ENCODE measurements around the gene NDUFS7.

Gene NDUFS7

GRCh38 chr19:1383312-1384084 lies at the start of gene NDUFS7:
NDUFS7 (plus strand) TSS chr19:1383907; CDS start chr19:1383927, 20 bp downstream.
- peak; percentile 78 for DNase-seq

- DNase-seq: no peak
These were observed 47.5 kb upstream of the NDUFS7 start for GRCh38 chr19:1336079-1336684.

GRCh38 chr19:1340681-1341469 lies 42.8 kb upstream of the NDUFS7 start:
- DNase-seq: no peak

- no peak for DNase-seq
These were observed 40.7 kb upstream of the NDUFS7 start for GRCh38 chr19:1343041-1343440.

DNA sequence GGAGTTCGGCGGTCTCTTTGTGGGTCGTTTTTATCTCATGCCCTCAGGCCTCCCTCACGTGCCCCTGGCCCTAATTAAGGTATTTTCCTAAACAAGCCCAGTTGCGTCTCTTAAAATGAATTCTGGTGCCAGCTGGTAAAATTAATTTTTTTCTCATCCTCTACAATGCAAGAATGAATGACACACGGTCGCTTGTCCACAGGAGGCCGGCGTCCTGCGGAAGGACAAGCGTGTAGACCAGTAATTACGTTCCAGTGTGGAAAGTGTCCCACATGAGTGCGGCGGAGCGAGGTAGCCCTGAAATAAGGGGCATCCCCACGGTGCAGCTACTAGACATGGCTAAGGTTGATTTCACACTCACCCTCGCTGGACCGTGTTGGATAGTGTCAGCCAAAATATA lies 34.5 kb upstream of the NDUFS7 start:
- no peak for DNase-seq

DNA sequence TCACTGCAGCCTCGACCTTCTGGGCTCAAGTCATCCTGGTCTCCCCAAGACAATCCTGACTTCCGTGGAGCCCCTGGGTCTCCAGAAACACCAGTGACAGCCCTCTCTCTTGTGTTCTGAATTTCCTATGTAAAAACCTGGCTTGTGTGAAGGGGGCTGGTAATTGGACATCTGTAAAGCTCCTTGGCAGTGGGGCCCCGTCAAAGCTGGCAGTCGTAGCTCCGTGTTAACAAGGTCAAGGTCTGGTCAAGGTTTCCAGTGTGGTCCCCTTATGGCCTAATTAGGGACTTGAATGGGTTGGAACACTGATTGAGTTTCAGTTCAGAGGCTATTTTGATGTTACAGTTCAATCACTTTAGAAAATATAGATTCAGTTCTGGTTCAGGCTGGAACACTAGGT lies 32.8 kb upstream of the NDUFS7 start:
- no peak for DNase-seq

DNA sequence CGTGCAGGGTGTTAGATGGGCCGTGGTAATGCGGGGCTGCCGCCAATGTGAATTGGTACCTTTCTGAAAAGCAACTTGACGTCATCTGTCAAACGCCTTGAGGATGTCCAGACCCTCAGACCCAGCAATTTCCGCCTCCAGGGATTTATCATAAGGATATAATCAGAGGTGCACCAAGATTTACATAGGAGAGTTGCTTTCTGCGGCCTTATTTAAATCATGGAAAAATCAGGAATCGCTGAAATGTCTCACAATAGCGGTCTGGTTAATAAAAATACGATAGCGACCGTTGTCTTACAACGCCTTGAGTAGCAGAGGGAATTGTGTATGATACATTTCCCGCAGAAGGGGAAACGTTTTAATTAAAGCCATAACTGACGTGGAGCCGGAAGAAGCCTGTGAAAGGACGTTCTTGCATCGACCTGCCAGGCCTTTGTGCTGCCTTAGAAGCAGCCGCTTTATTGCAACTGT lies 32.3 kb upstream of the NDUFS7 start:
- DNase-seq: no peak

GRCh38 chr19:1353144-1353543 lies 30.6 kb upstream of the NDUFS7 start:
- no peak for DNase-seq

GRCh38 chr19:1354970-1355567 lies 28.6 kb upstream of the NDUFS7 start:
- DNase-seq: no peak

GRCh38 chr19:1355568-1356507 lies 27.9 kb upstream of the NDUFS7 start:
- DNase-seq: peak; percentile 23

DNA sequence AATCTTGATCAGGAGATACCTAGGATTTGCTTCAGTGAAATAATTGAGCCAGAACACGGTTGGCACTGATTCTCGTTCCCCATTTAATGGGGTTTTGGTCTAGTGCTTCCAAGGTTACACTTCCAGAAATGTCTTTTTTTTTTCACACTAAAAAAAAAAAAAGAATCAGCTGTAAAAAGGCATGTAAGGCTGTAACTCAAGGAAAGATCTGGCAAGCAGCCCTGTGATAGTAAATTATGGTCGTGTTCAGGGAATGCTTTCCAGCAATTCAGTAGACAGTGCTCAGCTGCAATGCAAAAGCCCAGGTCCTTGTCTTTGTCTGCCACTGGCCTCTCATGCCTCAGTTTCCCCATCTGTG lies 27.2 kb upstream of the NDUFS7 start:
- DNase-seq: peak; percentile 13

GRCh38 chr19:1357531-1358109 lies 26.1 kb upstream of the NDUFS7 start:
- no peak for DNase-seq

DNA sequence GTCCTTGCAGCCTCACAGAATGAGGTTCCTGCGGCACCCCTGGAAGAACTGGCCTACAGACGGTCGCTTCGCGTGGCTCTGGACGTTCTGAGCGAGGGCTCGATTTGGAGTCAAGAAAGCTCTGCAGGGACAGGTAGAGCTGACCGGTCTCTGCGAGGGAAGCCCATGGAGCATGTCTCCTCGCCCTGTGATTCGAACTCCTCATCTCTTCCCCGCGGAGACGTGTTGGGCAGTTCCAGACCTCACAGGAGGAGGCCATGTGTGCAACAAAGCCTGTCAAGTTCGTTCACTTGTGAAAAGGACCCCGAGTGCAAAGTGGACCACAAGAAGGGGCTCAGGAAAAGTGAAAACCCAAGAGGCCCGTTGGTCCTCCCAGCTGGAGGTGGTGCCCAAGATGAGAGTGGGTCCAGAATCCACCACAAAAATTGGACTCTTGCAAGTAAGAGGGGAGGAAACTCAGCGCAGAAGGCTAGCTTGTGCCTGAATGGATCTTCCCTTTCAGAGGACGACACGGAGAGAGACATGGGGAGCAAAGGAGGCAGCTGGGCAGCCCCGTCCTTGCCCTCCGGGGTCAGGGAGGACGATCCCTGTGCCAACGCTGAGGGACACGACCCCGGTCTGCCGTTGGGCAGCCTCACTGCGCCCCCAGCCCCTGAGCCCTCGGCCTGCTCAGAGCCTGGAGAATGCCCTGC lies 23.4 kb upstream of the NDUFS7 start:
- no peak for DNase-seq

DNA sequence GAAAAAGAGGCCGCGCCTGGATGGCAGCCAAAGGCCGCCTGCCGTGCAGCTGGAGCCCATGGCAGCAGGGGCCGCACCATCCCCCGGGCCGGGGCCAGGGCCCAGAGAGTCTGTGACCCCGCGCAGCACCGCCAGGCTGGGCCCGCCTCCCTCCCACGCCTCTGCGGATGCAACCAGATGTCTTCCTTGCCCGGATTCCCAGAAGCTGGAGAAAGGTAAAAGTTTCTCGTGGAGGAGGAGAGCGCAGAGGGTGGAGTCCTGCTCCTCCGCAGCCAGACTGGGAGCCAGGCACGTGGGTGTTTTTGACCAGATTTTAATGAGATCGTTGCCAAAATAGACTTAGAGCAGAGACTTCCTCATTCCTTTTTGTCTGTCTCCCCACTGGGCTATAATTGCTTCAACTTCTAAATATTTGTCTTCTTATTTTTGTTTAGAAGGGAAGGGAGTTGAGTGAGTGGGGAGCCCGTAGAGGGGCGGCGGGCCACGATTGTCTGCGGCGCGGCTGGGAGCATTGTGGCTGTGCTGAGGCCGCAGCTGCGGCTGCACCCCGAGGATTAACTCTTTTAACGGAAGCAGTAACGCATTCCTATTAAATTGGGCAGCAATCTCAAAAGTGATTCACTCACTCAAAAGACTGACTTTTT lies 22.8 kb upstream of the NDUFS7 start:
- peak; percentile 84 for DNase-seq

DNA sequence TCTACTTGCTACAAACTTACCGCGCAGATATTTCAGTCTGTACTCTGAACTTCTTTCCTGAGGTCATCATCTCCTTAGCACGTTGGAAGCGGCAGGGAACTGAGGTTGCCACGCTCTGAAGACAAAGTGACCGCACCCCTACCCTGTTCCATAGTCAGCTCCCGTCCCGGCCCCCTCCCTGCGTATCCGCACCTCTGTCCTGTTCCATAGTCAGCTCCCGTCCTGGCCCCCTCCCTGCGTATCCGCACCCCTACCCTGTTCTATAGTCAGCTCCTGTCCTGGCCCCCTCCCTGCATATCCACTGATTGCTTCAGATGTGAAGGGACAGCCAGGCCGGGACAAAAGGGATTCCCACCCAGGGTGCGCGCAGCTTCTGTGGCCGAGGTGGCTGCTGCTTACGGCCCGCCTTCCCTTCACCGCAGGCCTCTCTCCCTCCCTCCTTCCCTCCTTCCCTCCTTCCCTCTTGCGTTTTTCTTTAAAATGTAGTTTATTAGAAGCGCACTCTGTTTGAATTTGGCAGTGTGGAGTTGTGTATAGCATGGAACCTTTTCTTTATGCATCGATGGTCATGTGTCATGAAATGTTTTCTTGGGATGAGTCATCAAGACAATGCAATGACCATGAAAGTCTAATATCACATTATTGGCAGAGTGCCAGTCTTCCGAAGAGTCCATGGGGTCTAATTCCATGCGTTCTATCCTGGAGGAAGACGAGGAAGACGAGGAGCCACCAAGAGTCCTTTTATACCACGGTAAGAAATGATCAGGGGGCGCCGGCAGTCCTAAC lies 21.9 kb upstream of the NDUFS7 start:
- DNase-seq: no peak

DNA sequence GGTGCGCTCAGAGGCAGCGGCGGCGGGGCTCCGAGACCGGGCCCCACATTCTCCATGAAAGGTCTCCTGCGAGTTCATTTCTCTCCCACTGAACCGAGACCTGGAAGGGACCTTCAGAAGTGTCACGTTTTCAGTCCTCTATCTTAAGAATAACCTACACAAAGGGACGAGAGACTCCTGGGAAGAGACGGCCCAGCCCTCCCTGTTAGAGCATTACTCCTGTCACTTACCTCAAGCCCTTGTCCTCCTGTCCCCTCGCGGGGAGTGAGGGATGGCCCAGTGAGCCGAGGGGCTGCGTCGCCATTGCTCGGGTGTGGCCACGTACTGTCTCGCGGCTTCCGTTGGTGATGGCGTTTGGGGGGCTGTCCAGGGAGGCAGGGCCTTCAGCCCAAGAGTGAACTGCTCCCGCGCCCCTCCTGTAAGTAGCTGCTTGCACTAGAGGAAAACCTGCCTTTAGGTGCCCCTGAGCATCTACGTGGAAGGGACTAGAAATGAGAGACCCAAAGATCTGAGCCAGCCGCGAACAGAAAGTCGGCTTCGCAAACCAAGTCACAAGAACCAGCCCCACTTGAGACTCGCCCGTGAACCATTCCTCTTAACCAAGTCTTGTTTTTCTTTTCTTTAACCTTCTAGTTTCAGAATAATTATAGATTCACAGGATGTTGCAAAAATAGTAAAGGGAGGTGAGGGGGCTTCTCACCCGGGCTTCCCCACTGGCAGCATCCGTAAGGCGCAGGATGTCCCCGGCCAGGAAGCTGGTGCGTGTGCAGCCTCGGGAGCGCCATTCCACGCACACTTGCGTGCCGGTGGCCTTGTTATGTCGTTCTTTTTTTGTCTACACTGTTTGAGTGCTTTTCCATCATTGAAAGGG lies 21.1 kb upstream of the NDUFS7 start:
- no peak for DNase-seq

DNA sequence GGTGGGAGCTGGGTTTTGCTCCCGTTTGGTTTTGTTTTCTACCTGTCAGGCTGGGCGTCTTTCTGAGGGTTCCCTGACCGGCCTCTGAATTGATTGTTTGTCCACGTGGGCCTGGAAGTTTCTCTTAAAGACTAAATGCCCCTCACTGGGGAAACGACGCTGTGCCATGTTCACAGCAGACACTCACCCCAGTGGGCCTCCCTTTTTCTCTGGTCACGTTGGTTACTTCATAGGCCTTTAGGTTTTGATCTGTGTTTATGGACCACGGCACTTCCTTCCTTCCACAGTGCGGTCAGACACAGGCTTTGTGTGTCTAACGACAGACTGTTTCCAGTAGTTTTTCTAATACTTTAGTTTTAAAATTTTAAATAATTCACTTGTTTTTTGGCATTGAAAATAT lies 20.1 kb upstream of the NDUFS7 start:
- no peak for DNase-seq

- no peak for DNase-seq
These were observed 19.5 kb upstream of the NDUFS7 start for GRCh38 chr19:1364070-1364704.

All from NCI-H1105 (cell line).